ENCODE results near the gene EED.

EED gene

GRCh38 chr11:86249307-86250098 lies 5.0 kb downstream of the EED start:
- no peaks in the 10 kb centered on the region for H3K9me3 ChIP-seq (ENCODE audit: control insufficient read depth, insufficient read depth, low read length)
- H3K27ac ChIP-seq (ENCODE audit: low read depth, low read length): no peak overlapping the region
- peaks cover 39% of the 10 kb centered on the region for H3K4me1 ChIP-seq (ENCODE audit: control insufficient read depth, insufficient read depth, low read length)
- no peak overlapping the region for H3K9ac ChIP-seq (ENCODE audit: low read depth, low read length)
- H3K36me3 ChIP-seq (ENCODE audit: control insufficient read depth, insufficient read depth, low read length): peaks cover 13% of the 10 kb centered on the region; the same call in 1 of the 2 replicates
- H3K27me3 ChIP-seq (ENCODE audit: control insufficient read depth, insufficient read depth, low read length): peaks cover 3% of the 10 kb centered on the region; the same call in 1 of the 2 replicates
- H3K4me3 ChIP-seq (ENCODE audit: low read depth, low read length): no peak overlapping the region

GRCh38 chr11:86251345-86251744 lies 6.8 kb downstream of the EED start:
- Histone ChIP-seq H3K4me3 (ENCODE audit: low read depth, low read length) (no peak overlapping the region), H3K27ac (ENCODE audit: low read depth, low read length) (no peak overlapping the region), H3K27me3 (ENCODE audit: control insufficient read depth, insufficient read depth, low read length) (peaks cover 1% of the 10 kb centered on the region; the same call in 1 of the 2 replicates), H3K9me3 (ENCODE audit: control insufficient read depth, insufficient read depth, low read length) (no peaks in the 10 kb centered on the region), H3K9ac (ENCODE audit: low read depth, low read length) (no peak overlapping the region), H3K36me3 (ENCODE audit: control insufficient read depth, insufficient read depth, low read length) (peaks cover 24% of the 10 kb centered on the region), H3K4me1 (ENCODE audit: control insufficient read depth, insufficient read depth, low read length) (peaks cover 37% of the 10 kb centered on the region)

GRCh38 chr11:86255896-86256295 lies 11.3 kb downstream of the EED start:
- no peak overlapping the region for H3K4me3 ChIP-seq (ENCODE audit: low read depth, low read length)
- no peak overlapping the region for H3K9ac ChIP-seq (ENCODE audit: low read depth, low read length)
- no peaks in the 10 kb centered on the region for H3K9me3 ChIP-seq (ENCODE audit: control insufficient read depth, insufficient read depth, low read length)
- H3K27ac ChIP-seq (ENCODE audit: low read depth, low read length): no peak overlapping the region
- H3K27me3 ChIP-seq (ENCODE audit: control insufficient read depth, insufficient read depth, low read length): no peaks in the 10 kb centered on the region
- H3K4me1 ChIP-seq (ENCODE audit: control insufficient read depth, insufficient read depth, low read length): no peaks in the 10 kb centered on the region; the same call in 1 of the 2 replicates
- peaks cover 48% of the 10 kb centered on the region for H3K36me3 ChIP-seq (ENCODE audit: control insufficient read depth, insufficient read depth, low read length)

GRCh38 chr11:86256608-86257007 lies 12.1 kb downstream of the EED start:
- Histone ChIP-seq H3K27me3 (ENCODE audit: control insufficient read depth, insufficient read depth, low read length) (no peaks in the 10 kb centered on the region), H3K9me3 (ENCODE audit: control insufficient read depth, insufficient read depth, low read length) (no peaks in the 10 kb centered on the region), H3K27ac (ENCODE audit: low read depth, low read length) (no peak overlapping the region), H3K4me3 (ENCODE audit: low read depth, low read length) (no peak overlapping the region), H3K36me3 (ENCODE audit: control insufficient read depth, insufficient read depth, low read length) (peaks cover 53% of the 10 kb centered on the region), H3K9ac (ENCODE audit: low read depth, low read length) (no peak overlapping the region), H3K4me1 (ENCODE audit: control insufficient read depth, insufficient read depth, low read length) (no peaks in the 10 kb centered on the region; the same call in 1 of the 2 replicates)

- no peak overlapping the region for H3K4me3 ChIP-seq (ENCODE audit: low read depth, low read length)
- H3K27ac ChIP-seq (ENCODE audit: low read depth, low read length): no peak overlapping the region
- no peaks in the 10 kb centered on the region for H3K27me3 ChIP-seq (ENCODE audit: control insufficient read depth, insufficient read depth, low read length)
- H3K9ac ChIP-seq (ENCODE audit: low read depth, low read length): no peak overlapping the region
- H3K9me3 ChIP-seq (ENCODE audit: control insufficient read depth, insufficient read depth, low read length): no peaks in the 10 kb centered on the region
- peaks cover 52% of the 10 kb centered on the region for H3K36me3 ChIP-seq (ENCODE audit: control insufficient read depth, insufficient read depth, low read length)
- no peaks in the 10 kb centered on the region; the same call in 1 of the 2 replicates for H3K4me1 ChIP-seq (ENCODE audit: control insufficient read depth, insufficient read depth, low read length)
These were observed 12.9 kb downstream of the EED start for GRCh38 chr11:86257446-86257845.

- Histone ChIP-seq H3K4me3 (ENCODE audit: low read depth, low read length) (no peak overlapping the region), H3K9me3 (ENCODE audit: control insufficient read depth, insufficient read depth, low read length) (no peaks in the 10 kb centered on the region), H3K36me3 (ENCODE audit: control insufficient read depth, insufficient read depth, low read length) (peaks cover 72% of the 10 kb centered on the region), H3K9ac (ENCODE audit: low read depth, low read length) (no peak overlapping the region), H3K4me1 (ENCODE audit: control insufficient read depth, insufficient read depth, low read length) (no peaks in the 10 kb centered on the region; the same call in 1 of the 2 replicates), H3K27me3 (ENCODE audit: control insufficient read depth, insufficient read depth, low read length) (no peaks in the 10 kb centered on the region), H3K27ac (ENCODE audit: low read depth, low read length) (no peak overlapping the region)
These were observed 15.2 kb downstream of the EED start for GRCh38 chr11:86259730-86260129.

- no peaks in the 10 kb centered on the region for H3K9me3 ChIP-seq (ENCODE audit: control insufficient read depth, insufficient read depth, low read length)
- H3K27ac ChIP-seq (ENCODE audit: low read depth, low read length): no peak overlapping the region
- peaks cover 69% of the 10 kb centered on the region for H3K36me3 ChIP-seq (ENCODE audit: control insufficient read depth, insufficient read depth, low read length)
- no peak overlapping the region for H3K9ac ChIP-seq (ENCODE audit: low read depth, low read length)
- peaks cover 3% of the 10 kb centered on the region; the same call in 1 of the 2 replicates for H3K4me1 ChIP-seq (ENCODE audit: control insufficient read depth, insufficient read depth, low read length)
- no peaks in the 10 kb centered on the region for H3K27me3 ChIP-seq (ENCODE audit: control insufficient read depth, insufficient read depth, low read length)
- H3K4me3 ChIP-seq (ENCODE audit: low read depth, low read length): no peak overlapping the region
These were observed 16.8 kb downstream of the EED start for GRCh38 chr11:86261328-86261727.

- Histone ChIP-seq H3K4me3 (ENCODE audit: low read depth, low read length) (no peak overlapping the region), H3K4me1 (ENCODE audit: control insufficient read depth, insufficient read depth, low read length) (peaks cover 5% of the 10 kb centered on the region; the same call in 1 of the 2 replicates), H3K9ac (ENCODE audit: low read depth, low read length) (no peak overlapping the region), H3K27ac (ENCODE audit: low read depth, low read length) (no peak overlapping the region), H3K27me3 (ENCODE audit: control insufficient read depth, insufficient read depth, low read length) (no peaks in the 10 kb centered on the region), H3K36me3 (ENCODE audit: control insufficient read depth, insufficient read depth, low read length) (peaks cover 62% of the 10 kb centered on the region), H3K9me3 (ENCODE audit: control insufficient read depth, insufficient read depth, low read length) (no peaks in the 10 kb centered on the region)
These were observed 17.8 kb downstream of the EED start for GRCh38 chr11:86262387-86262786.

GRCh38 chr11:86264649-86265048 lies 20.1 kb downstream of the EED start:
- no peaks in the 10 kb centered on the region for H3K27me3 ChIP-seq (ENCODE audit: control insufficient read depth, insufficient read depth, low read length)
- peaks cover 67% of the 10 kb centered on the region for H3K36me3 ChIP-seq (ENCODE audit: control insufficient read depth, insufficient read depth, low read length)

GRCh38 chr11:86265194-86265593 lies 20.6 kb downstream of the EED start:
- Histone ChIP-seq H3K4me3 (ENCODE audit: low read depth, low read length) (no peak overlapping the region), H3K36me3 (ENCODE audit: control insufficient read depth, insufficient read depth, low read length) (peaks cover 67% of the 10 kb centered on the region), H3K4me1 (ENCODE audit: control insufficient read depth, insufficient read depth, low read length) (peaks cover 5% of the 10 kb centered on the region; the same call in 1 of the 2 replicates), H3K9ac (ENCODE audit: low read depth, low read length) (no peak overlapping the region), H3K9me3 (ENCODE audit: control insufficient read depth, insufficient read depth, low read length) (no peaks in the 10 kb centered on the region), H3K27me3 (ENCODE audit: control insufficient read depth, insufficient read depth, low read length) (no peaks in the 10 kb centered on the region), H3K27ac (ENCODE audit: low read depth, low read length) (no peak overlapping the region)

More at GRCh38 chr11:86264649-86265048, 20.1 kb downstream of the EED start:
- H3K4me3 ChIP-seq (ENCODE audit: low read depth, low read length): no peak overlapping the region
- peaks cover 5% of the 10 kb centered on the region; the same call in 1 of the 2 replicates for H3K4me1 ChIP-seq (ENCODE audit: control insufficient read depth, insufficient read depth, low read length)
- no peak overlapping the region for H3K27ac ChIP-seq (ENCODE audit: low read depth, low read length)
- no peak overlapping the region for H3K9ac ChIP-seq (ENCODE audit: low read depth, low read length)
- no peaks in the 10 kb centered on the region for H3K9me3 ChIP-seq (ENCODE audit: control insufficient read depth, insufficient read depth, low read length)

- no peak overlapping the region for H3K9ac ChIP-seq (ENCODE audit: low read depth, low read length)
- H3K27me3 ChIP-seq (ENCODE audit: control insufficient read depth, insufficient read depth, low read length): no peaks in the 10 kb centered on the region
- peaks cover 30% of the 10 kb centered on the region for H3K36me3 ChIP-seq (ENCODE audit: control insufficient read depth, insufficient read depth, low read length)
- no peak overlapping the region for H3K4me3 ChIP-seq (ENCODE audit: low read depth, low read length)
- no peak overlapping the region for H3K27ac ChIP-seq (ENCODE audit: low read depth, low read length)
- peaks cover 8% of the 10 kb centered on the region; the same call in 1 of the 2 replicates for H3K4me1 ChIP-seq (ENCODE audit: control insufficient read depth, insufficient read depth, low read length)
- no peaks in the 10 kb centered on the region for H3K9me3 ChIP-seq (ENCODE audit: control insufficient read depth, insufficient read depth, low read length)
These were observed 25.1 kb downstream of the EED start for GRCh38 chr11:86269645-86270044.

Measured in HUES48 (cell line).